K562 (cell line): ENCODE results near the gene ZNF48. TPM values are rescaled to one million over a fixed set of nuclear protein-coding genes. Genes with fewer than 3 reads are reported as not detected.

Experiments used
- ADNP ChIP-seq: fragments of 200-800 bp; sonication (Bioruptor generic); IDR thresholded peaks from 2 replicates; pipeline ENCODE4 v1.6.1; 2016; ENCODE audit warnings: missing genetic modification characterization, missing compliant biosample characterization
- CBX1 ChIP-seq: sonication (generic); IDR thresholded peaks from 2 replicates; pipeline ENCODE4 v1.6.1; 2016; ENCODE audit warnings: antibody characterized with exemption, low read depth, mild to moderate bottlenecking
- CBX8 ChIP-seq: fragments of 200-600 bp; sonication (generic); IDR thresholded peaks from 2 replicates; pipeline ENCODE4 v1.6.1; 2012; ENCODE audit warnings: borderline replicate concordance, mixed run types, low read depth, mild to moderate bottlenecking, moderate library complexity, mixed read lengths, low read length, control low read depth, inconsistent platforms; ENCODE audit not compliant: poor library complexity, severe bottlenecking; ENCODE audit errors: extremely low read depth
- CHCHD3 ChIP-seq: fragments of 250-450 bp; sonication (Bioruptor Pico); IDR thresholded peaks from 2 replicates; pipeline ENCODE4 v2.1.2; 2022; ENCODE audit warnings: mild to moderate bottlenecking
- GABPA ChIP-seq: fragments of 200-800 bp; sonication (Bioruptor generic); conservative IDR thresholded peaks from 2 replicates; pipeline ENCODE4 v1.6.1; 2016; ENCODE audit warnings: low read depth, missing genetic modification characterization, missing compliant biosample characterization
- MCM5 ChIP-seq: fragments of 450-650 bp; IDR thresholded peaks from 2 replicates; pipeline ENCODE4 v1.6.1; 2016; ENCODE audit warnings: low read depth
- OTX1 ChIP-seq: fragments of 450-650 bp; formaldehyde crosslinking; IDR thresholded peaks from 2 replicates; pipeline ENCODE4 v1.4.0; 2022; ENCODE audit warnings: mild to moderate bottlenecking
- RFX5 ChIP-seq: IDR thresholded peaks from 2 replicates; pipeline ENCODE4 v1.6.1; 2011; ENCODE audit warnings: low read depth, mild to moderate bottlenecking, improper control_type of control experiment, low read length
- SETDB1 ChIP-seq: IDR thresholded peaks from one replicate; pipeline ENCODE4 v1.6.1; 2012; ENCODE audit warnings: low read length, control low read depth, inconsistent platforms
- SIRT6 ChIP-seq: IDR thresholded peaks from one replicate; pipeline ENCODE4 v1.6.1; 2012; ENCODE audit warnings: low read depth, mild to moderate bottlenecking, control low read depth, inconsistent platforms, low read length, moderate library complexity
- SMAD4 ChIP-seq: fragments of 250-450 bp; sonication (Bioruptor Pico); conservative IDR thresholded peaks from 2 replicates; pipeline ENCODE4 v1.8.0; 2021; ENCODE audit warnings: inconsistent platforms, mild to moderate bottlenecking, moderate library complexity
- TAF7 ChIP-seq: fragments of 450-650 bp; IDR thresholded peaks from 2 replicates; pipeline ENCODE4 v1.6.1; 2016; ENCODE audit warnings: missing genetic modification characterization, missing compliant biosample characterization
- THRAP3 ChIP-seq: fragments of 450-650 bp; IDR thresholded peaks from 2 replicates; pipeline ENCODE4 v1.6.1; 2016; ENCODE audit warnings: mild to moderate bottlenecking, inconsistent platforms, borderline replicate concordance
- ZNF146 ChIP-seq: IDR thresholded peaks from one replicate; pipeline ENCODE4 v1.6.1; 2018; ENCODE audit warnings: missing compliant biosample characterization; ENCODE audit not compliant: unreplicated experiment
- ZNF561 ChIP-seq: fragments of 450-650 bp; formaldehyde crosslinking; conservative IDR thresholded peaks from 2 replicates; pipeline ENCODE4 v1.4.0; 2020; ENCODE audit warnings: mild to moderate bottlenecking, moderate library complexity
- ZNF830 ChIP-seq: fragments of 250-450 bp; sonication (Bioruptor Pico); IDR thresholded peaks from 2 replicates; pipeline ENCODE4 v1.5.0; 2021; ENCODE audit warnings: mild to moderate bottlenecking
- ZZZ3 ChIP-seq: fragments of 450-650 bp; IDR thresholded peaks from 2 replicates; pipeline ENCODE4 v1.6.1; 2016; ENCODE audit warnings: antibody characterized with exemption, mild to moderate bottlenecking, moderate library complexity
- polyA plus RNA-seq, 8 experiments: library from polyadenylated mRNA; depleted of rRNA in 4 of 8; stranded (reverse) in 5 of 8; unstranded in 3 of 8; fragments of >200 nt; fragmentation: Nextera tagmentation in 2 of 8; fragmentation: Illumina TruSeq in 1 of 8; extraction: Ambion mirVana in 2 of 8; extraction: Trizol in 1 of 8; gene quantifications; 2 replicates each; pipeline versions ENCODE4 v1.2.1 to v1.2.3, GENCODE V29; 2011 to 2014; ENCODE audit warnings: inconsistent platforms in 1 of 8, missing spikeins in 1 of 8
- total RNA-seq, 7 experiments: library from RNA; depleted of rRNA in 6 of 7; stranded (reverse); fragments of >200 nt in 6 of 7; fragmentation: Illumina TruSeq in 2 of 7; extraction: Trizol in 2 of 7; gene quantifications; 2 replicates each; pipeline versions ENCODE4 v1.2.1 to v1.2.3, GENCODE V29; 2011 to 2021; ENCODE audit warnings: low replicate concordance in 1 of 7
- TF ChIP-seq, protein P1 (sequence below): fragments of 250-450 bp; sonication (Bioruptor Pico); IDR thresholded peaks from 2 replicates; pipeline ENCODE4 v1.9.0; 2021; ENCODE audit warnings: mild to moderate bottlenecking, inconsistent platforms
- TF ChIP-seq, protein P2 (sequence below): IDR thresholded peaks from 2 replicates; pipeline ENCODE4 v1.6.1; 2014; ENCODE audit warnings: antibody characterized with exemption
- TF ChIP-seq, protein P3 (sequence below): fragments of 450-650 bp; formaldehyde crosslinking; IDR thresholded peaks from 2 replicates; pipeline ENCODE4 v1.4.0; 2020; ENCODE audit warnings: mild to moderate bottlenecking

ZNF48 gene
- total and polyA plus RNA-seq, 9 of the 15 experiments (the other 6 are each of a cell fraction or from before 2014, with no cell fraction given), result 0.38 to 11.6 (median 4.7) TPM

DNA sequence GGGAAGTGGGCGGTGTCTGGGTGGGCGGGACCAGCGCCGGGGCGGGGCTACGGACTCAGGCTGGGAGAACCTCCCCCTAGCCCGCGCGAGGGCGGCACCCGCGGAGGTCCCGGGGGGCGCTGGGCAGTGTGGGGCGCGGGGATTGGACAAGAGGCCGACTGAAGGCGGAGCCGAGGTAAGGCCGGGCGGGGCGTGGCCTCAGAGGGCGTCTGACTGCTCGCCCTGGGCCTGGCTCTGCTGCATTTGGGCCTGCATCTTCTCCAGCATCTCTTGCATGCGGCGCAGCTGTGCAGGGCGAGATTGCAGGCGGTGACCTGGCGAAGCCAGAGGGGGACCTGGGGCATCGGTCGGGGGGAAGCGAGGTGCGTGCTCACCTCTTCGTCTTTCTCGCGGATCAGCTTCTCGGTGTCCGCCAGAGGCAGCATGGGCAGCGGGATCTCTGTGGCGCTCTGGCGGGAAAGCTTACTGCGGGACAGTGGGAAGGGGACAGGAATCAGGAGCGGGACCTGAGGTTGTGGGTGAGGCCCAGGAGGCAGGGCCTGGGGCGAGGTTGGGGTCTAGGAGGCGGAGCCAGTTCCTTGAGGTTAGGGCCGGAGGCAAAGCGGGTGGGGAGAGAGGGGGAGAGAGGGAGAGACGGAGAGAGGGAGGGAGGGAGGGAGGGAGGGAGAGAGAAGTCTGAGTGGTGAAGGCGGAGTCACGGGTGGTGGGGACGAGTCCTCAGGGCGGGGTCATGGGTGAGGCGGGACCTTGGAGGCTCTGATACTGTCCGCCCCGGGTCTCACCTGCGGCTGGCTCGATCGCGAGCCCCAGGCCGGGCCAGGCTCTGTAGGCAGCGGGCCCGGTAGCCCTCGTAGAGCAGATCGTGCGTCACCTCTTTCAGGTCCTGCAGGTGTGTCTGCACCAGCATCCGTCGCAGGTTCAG, 16.7 kb upstream of the ZNF48 start (continued):
- no peak for TF ChIP-seq ZNF561 (CRISPR knock-in tag)
- peak; percentile 42; the same call in 1 of the 2 replicates for TF ChIP-seq GABPA (tag)
- TF ChIP-seq ZZZ3, result no peak; the same call in none of the 2 replicates
- no peak for TF ChIP-seq CBX8
- TF ChIP-seq MCM5, result no peak
- TF ChIP-seq TAF7 (tag), result peak; percentile 66
- TF ChIP-seq, protein P1, sequence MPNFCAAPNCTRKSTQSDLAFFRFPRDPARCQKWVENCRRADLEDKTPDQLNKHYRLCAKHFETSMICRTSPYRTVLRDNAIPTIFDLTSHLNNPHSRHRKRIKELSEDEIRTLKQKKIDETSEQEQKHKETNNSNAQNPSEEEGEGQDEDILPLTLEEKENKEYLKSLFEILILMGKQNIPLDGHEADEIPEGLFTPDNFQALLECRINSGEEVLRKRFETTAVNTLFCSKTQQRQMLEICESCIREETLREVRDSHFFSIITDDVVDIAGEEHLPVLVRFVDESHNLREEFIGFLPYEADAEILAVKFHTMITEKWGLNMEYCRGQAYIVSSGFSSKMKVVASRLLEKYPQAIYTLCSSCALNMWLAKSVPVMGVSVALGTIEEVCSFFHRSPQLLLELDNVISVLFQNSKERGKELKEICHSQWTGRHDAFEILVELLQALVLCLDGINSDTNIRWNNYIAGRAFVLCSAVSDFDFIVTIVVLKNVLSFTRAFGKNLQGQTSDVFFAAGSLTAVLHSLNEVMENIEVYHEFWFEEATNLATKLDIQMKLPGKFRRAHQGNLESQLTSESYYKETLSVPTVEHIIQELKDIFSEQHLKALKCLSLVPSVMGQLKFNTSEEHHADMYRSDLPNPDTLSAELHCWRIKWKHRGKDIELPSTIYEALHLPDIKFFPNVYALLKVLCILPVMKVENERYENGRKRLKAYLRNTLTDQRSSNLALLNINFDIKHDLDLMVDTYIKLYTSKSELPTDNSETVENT (CRISPR knock-in tag), result peak; percentile 67; the same call in 1 of the 2 replicates
- no peak for TF ChIP-seq RFX5
- no peak for TF ChIP-seq ADNP (tag)
- 0 out of 2 replicates have a peak, but pooled peaks have one; percentile 1 for TF ChIP-seq SMAD4 (CRISPR knock-in tag)
- TF ChIP-seq, protein P2, sequence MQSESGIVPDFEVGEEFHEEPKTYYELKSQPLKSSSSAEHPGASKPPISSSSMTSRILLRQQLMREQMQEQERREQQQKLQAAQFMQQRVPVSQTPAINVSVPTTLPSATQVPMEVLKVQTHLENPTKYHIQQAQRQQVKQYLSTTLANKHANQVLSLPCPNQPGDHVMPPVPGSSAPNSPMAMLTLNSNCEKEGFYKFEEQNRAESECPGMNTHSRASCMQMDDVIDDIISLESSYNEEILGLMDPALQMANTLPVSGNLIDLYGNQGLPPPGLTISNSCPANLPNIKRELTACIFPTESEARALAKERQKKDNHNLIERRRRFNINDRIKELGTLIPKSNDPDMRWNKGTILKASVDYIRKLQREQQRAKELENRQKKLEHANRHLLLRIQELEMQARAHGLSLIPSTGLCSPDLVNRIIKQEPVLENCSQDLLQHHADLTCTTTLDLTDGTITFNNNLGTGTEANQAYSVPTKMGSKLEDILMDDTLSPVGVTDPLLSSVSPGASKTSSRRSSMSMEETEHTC, result no peak
- no peak for TF ChIP-seq CHCHD3 (CRISPR knock-in tag)
- no peak for TF ChIP-seq SETDB1
- no peak for TF ChIP-seq CBX1
- TF ChIP-seq, protein P3, sequence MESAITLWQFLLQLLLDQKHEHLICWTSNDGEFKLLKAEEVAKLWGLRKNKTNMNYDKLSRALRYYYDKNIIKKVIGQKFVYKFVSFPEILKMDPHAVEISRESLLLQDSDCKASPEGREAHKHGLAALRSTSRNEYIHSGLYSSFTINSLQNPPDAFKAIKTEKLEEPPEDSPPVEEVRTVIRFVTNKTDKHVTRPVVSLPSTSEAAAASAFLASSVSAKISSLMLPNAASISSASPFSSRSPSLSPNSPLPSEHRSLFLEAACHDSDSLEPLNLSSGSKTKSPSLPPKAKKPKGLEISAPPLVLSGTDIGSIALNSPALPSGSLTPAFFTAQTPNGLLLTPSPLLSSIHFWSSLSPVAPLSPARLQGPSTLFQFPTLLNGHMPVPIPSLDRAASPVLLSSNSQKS (CRISPR knock-in tag), result no peak
- TF ChIP-seq SIRT6, result no peak
- TF ChIP-seq THRAP3, result no peak
- no peak for TF ChIP-seq ZNF830 (CRISPR knock-in tag)
- TF ChIP-seq ZNF146 (CRISPR knock-in tag), result no peak
- peak; percentile 57; the same call in 1 of the 2 replicates for TF ChIP-seq OTX1
